Astrocyte (in vitro differentiated cells and primary cell): ENCODE data around the gene CHST2. TPM values are rescaled to one million over a fixed set of nuclear protein-coding genes. Genes with fewer than 3 reads are reported as not detected.

Experiments used
- DNase-seq: peaks from one replicate; pipeline ENCODE4 v3.0.0-alpha.2; 2010; ENCODE audit warnings: low read depth
- FAIRE-seq: peaks from 2 replicates; lab custom pipeline; 2011; peaks lifted over from hg19 to GRCh38; lab: Jason Lieb, UNC
- H2AFZ ChIP-seq: 2 replicates; pipeline ENCODE4 v1.6.0; 2012; ENCODE audit warnings: low read depth, low read length, inconsistent platforms
- H3K27ac ChIP-seq: 2 replicates; pipeline ENCODE4 v1.5.1; 2011; ENCODE audit warnings: low read depth, low read length, inconsistent platforms
- H3K27me3 ChIP-seq: 2 replicates; pipeline ENCODE4 v1.6.0; 2011; ENCODE audit warnings: low read length, inconsistent platforms; ENCODE audit not compliant: insufficient read depth
- H3K36me3 ChIP-seq: 2 replicates; pipeline ENCODE4 v1.5.1; 2011; ENCODE audit warnings: low read length, inconsistent platforms; ENCODE audit not compliant: insufficient read depth
- H3K4me1 ChIP-seq: 2 replicates; pipeline ENCODE4 v1.5.1; 2011; ENCODE audit warnings: low read length, inconsistent platforms; ENCODE audit not compliant: insufficient read depth
- H3K4me2 ChIP-seq: 2 replicates; pipeline ENCODE4 v1.6.0; 2012; ENCODE audit warnings: low read length, inconsistent platforms
- H3K4me3 ChIP-seq: 2 replicates; pipeline ENCODE4 v1.5.1; 2011; ENCODE audit warnings: low read depth, mild to moderate bottlenecking, low read length, inconsistent platforms; ENCODE audit not compliant: insufficient read depth
- H3K79me2 ChIP-seq: 2 replicates; pipeline ENCODE4 v1.6.0; 2012; ENCODE audit warnings: mild to moderate bottlenecking, low read length, inconsistent platforms; ENCODE audit not compliant: insufficient read depth
- H3K9ac ChIP-seq: 2 replicates; pipeline ENCODE4 v1.6.0; 2012; ENCODE audit warnings: mild to moderate bottlenecking, low read length, inconsistent platforms
- H3K9me3 ChIP-seq: 2 replicates; pipeline ENCODE4 v1.5.1; 2012; ENCODE audit warnings: low read depth, mild to moderate bottlenecking, low read length, inconsistent platforms; ENCODE audit not compliant: insufficient read depth
- H4K20me1 ChIP-seq: 2 replicates; pipeline ENCODE4 v1.6.0; 2012; ENCODE audit warnings: low read length, inconsistent platforms; ENCODE audit not compliant: insufficient read depth
- H3K27ac Mint-ChIP-seq: one replicate; pipeline ENCODE4 v1.8.0; 2021; ENCODE audit warnings: mild to moderate bottlenecking, mixed read lengths; ENCODE audit not compliant: unreplicated experiment
- H3K27me3 Mint-ChIP-seq: one replicate; pipeline ENCODE4 v1.8.0; 2021; ENCODE audit warnings: low read depth, mixed read lengths; ENCODE audit not compliant: unreplicated experiment
- H3K36me3 Mint-ChIP-seq: one replicate; pipeline ENCODE4 v1.8.0; 2021; ENCODE audit warnings: low read depth, mixed read lengths; ENCODE audit not compliant: unreplicated experiment
- H3K4me1 Mint-ChIP-seq: one replicate; pipeline ENCODE4 v1.8.0; 2021; ENCODE audit warnings: low read depth, mixed read lengths; ENCODE audit not compliant: unreplicated experiment
- H3K4me3 Mint-ChIP-seq: one replicate; pipeline ENCODE4 v1.8.0; 2021; ENCODE audit warnings: mild to moderate bottlenecking, moderate library complexity, mixed read lengths; ENCODE audit not compliant: unreplicated experiment
- H3K9me3 Mint-ChIP-seq: one replicate; pipeline ENCODE4 v1.8.0; 2021; ENCODE audit warnings: mild to moderate bottlenecking, mixed read lengths; ENCODE audit not compliant: unreplicated experiment
- EZH2 ChIP-seq: IDR thresholded peaks from 2 replicates; pipeline ENCODE4 v1.6.1; 2012; ENCODE audit warnings: mild to moderate bottlenecking, low read length, inconsistent platforms; ENCODE audit not compliant: insufficient read depth
- total RNA-seq: library from RNA; stranded (reverse); gene quantifications from 2 replicates; pipeline ENCODE4 v1.2.1, GENCODE V29; 2021
- TF ChIP-seq, protein P1 (sequence below): IDR thresholded peaks from 2 replicates; pipeline ENCODE4 v1.5.1; 2011; ENCODE audit warnings: low read depth, mild to moderate bottlenecking, inconsistent platforms, low read length, moderate library complexity; ENCODE audit not compliant: insufficient read depth

CHST2 gene
- total RNA-seq, 1 donor from 2014 or later = 13.4 TPM

DNA sequence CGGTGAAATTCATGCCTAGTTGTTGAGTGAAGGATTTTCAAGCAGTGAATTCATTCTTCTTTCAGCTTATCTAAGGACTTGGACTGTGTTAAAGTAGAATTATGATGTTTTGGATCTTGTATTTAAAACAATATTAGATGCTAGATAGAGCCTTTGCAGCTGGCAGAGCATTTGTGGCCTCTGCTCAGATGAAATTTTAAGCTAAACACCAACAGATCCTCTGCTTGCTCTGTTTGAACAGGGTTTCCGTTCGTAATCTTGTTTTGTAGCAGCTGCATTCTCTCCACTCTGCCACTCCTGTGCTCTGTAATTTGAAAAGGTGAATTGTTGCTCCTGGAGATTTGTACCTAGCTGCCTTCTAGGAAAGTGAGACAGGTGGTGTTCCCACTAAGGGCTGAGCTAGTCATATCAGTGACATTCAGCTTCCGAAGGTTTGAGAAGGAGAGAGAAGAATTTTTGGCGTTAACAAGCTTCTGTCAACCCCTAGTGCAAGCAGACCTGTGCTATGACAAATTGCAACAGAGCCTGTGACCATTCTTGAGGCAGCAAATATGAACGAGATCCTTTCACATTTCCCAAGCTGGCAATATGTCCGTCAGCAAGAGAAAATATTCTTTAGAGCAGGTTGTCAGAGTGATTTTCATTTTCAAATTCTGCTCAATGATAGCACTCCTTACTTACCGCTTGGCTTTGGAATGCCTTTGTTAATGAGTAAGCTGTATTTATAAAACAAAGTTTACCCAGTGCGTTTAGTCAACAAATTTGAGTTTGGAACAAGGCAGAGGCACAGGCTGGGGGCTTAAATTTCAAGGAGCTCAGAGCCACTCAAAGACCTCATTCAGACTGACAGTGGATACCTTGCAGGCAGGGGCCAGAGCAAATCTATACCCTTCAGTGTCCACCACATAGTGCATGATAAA is 5.3 kb downstream of the CHST2 start:
- no peak overlapping the region for H3K4me3 ChIP-seq
- no peaks in the 10 kb centered on the region for H3K27me3 ChIP-seq
- peaks cover 5% of the 10 kb centered on the region for H3K27me3 Mint-ChIP-seq
- H3K9ac ChIP-seq = peak overlapping the region; percentile 19
- DNase-seq (no peak), FAIRE-seq (no peak)
- no peak overlapping the region for H3K27ac ChIP-seq
- no peaks in the 10 kb centered on the region for H3K36me3 ChIP-seq
- TF ChIP-seq EZH2 = no peak
- TF ChIP-seq, protein P1, sequence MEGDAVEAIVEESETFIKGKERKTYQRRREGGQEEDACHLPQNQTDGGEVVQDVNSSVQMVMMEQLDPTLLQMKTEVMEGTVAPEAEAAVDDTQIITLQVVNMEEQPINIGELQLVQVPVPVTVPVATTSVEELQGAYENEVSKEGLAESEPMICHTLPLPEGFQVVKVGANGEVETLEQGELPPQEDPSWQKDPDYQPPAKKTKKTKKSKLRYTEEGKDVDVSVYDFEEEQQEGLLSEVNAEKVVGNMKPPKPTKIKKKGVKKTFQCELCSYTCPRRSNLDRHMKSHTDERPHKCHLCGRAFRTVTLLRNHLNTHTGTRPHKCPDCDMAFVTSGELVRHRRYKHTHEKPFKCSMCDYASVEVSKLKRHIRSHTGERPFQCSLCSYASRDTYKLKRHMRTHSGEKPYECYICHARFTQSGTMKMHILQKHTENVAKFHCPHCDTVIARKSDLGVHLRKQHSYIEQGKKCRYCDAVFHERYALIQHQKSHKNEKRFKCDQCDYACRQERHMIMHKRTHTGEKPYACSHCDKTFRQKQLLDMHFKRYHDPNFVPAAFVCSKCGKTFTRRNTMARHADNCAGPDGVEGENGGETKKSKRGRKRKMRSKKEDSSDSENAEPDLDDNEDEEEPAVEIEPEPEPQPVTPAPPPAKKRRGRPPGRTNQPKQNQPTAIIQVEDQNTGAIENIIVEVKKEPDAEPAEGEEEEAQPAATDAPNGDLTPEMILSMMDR = no peak
- no peaks in the 10 kb centered on the region for H4K20me1 ChIP-seq
- H3K4me2 ChIP-seq = peak overlapping the region; percentile 69
- peaks cover 2% of the 10 kb centered on the region for H3K36me3 Mint-ChIP-seq
- peaks cover 6% of the 10 kb centered on the region for H3K4me1 ChIP-seq
- H3K79me2 ChIP-seq = peaks cover 8% of the 10 kb centered on the region
- no peak overlapping the region for H2AFZ ChIP-seq
- H3K4me1 Mint-ChIP-seq = no peaks in the 10 kb centered on the region
- no peaks in the 10 kb centered on the region for H3K9me3 ChIP-seq
- no peak overlapping the region for H3K4me3 Mint-ChIP-seq
- no peak overlapping the region for H3K27ac Mint-ChIP-seq
- H3K9me3 Mint-ChIP-seq = no peaks in the 10 kb centered on the region

DNA sequence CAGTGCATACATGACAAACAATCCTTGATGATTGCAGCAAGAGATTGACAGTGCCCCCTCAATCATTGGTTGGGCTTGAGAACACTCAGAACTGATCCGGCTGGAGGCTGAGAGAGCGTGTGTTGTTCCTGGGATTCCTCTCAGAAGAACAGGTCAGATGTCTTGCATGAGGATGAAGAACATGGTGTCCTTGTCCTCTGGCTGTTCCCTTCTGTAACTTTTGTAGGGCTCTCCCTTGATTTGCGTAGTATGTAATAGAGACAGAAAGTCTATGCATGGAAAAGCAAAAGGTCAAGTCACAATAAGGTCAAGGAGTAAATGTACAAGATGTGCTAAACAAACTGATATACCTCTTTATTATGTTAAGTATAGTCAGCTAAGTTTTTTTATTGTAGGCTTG is 8.2 kb downstream of the CHST2 start:
- Histone ChIP-seq H3K79me2 (no peaks in the 10 kb centered on the region), H3K4me2 (no peak overlapping the region), H3K27me3 (no peaks in the 10 kb centered on the region), H3K27ac (no peak overlapping the region), H3K4me3 (no peak overlapping the region), H4K20me1 (no peaks in the 10 kb centered on the region), H3K4me1 (peaks cover 6% of the 10 kb centered on the region), H3K9me3 (no peaks in the 10 kb centered on the region), H3K36me3 (no peaks in the 10 kb centered on the region), H3K9ac (no peak overlapping the region), H2AFZ (no peak overlapping the region)
- Mint-ChIP-seq H3K4me1 (no peaks in the 10 kb centered on the region), H3K27ac (no peak overlapping the region), H3K36me3 (peaks cover 2% of the 10 kb centered on the region), H3K27me3 (peaks cover 8% of the 10 kb centered on the region), H3K4me3 (no peak overlapping the region), H3K9me3 (no peaks in the 10 kb centered on the region)
- DNase-seq = no peak
- FAIRE-seq = no peak
- TF ChIP-seq EZH2 = no peak
- TF ChIP-seq, protein P1 = no peak
